ENCODE measurements around the gene KCNMA1.

Gene KCNMA1

DNA sequence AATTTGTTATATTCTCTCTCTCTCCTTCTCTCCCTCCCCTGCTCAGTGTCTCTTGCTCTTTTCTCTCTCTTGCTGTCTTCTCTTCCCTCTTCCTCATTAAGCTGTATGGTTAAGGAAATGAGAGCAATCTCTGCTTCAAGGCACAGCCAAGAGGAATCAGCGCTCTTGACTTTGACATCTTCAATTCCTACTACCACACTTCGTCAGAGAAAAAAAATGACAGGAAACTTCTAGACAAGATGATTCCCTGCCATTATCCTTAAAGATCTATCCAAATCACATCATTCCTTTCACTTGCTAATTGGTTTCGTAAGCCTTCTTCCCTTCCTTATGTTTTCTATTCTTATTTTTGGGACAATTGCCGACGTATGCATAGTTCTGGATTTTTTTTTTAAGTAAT lies 425.0 kb downstream of the KCNMA1 start:
- DNase-seq (ENCODE audit: low read depth in 2 of 2): no peak

DNA sequence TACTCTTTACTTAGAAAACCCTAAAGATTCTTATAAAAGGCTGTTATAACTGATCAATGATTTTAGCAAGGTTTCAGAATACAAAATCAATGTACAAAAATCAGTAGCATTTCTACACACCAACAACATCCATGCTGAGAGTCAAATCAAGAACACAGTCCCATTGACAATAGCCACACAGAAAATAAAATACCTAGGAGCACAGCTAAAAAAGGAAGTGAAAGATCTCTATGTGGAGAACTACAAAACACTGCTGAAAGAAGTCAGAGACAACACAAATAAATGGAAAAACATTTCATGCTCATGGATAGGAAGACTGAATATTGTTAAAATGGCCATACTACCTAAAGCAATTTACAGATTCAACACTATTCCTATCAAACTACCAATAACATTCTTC lies 427.0 kb downstream of the KCNMA1 start:
- no peak for DNase-seq (ENCODE audit: low read depth in 2 of 2)

DNA sequence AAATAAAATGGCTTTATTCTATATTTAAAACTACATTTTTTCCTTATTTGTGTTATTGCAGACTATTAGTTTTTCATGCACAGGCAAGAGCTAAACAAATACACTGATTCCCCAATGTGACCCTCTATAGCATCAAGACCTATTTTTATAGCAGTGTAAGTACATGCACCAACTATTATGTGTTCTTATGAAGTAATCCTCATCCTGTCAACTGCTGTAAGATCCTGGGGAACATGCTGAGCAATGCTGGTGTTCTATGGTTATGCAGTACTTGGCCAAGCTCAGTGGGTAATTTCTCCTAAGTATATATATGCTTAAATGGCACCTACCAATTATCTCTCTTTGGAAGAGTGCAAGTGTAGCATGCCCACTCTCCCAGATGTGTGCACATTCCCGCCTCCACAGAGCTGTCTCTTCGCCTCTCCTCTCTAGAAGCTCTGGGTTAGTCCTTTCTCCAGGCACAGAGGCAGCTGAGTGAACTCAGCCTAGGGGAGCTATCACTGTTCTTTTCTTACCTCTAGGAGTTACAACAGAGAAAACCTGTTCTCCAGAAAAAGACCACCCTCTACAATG lies 428.8 kb downstream of the KCNMA1 start:
- no peak for DNase-seq (ENCODE audit: low read depth in 2 of 2)

DNA sequence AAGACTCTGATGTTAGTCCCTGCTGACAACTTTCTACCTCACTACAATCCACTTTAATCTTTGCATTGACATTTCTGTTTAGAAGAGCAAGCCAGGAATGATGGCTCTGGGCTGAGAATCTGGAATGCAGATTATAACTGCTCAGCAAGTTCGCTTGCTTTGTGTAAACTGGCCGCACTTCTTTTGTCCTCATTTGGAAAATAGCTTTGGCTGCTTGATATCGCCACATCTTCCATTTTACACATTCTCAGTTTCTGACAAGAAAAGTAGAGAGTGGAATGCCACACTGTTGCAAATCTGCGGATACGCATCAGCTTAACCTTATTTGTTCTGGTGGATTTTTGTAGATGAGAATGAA lies 429.8 kb downstream of the KCNMA1 start:
- DNase-seq (ENCODE audit: low read depth in 2 of 2): no peak

DNA sequence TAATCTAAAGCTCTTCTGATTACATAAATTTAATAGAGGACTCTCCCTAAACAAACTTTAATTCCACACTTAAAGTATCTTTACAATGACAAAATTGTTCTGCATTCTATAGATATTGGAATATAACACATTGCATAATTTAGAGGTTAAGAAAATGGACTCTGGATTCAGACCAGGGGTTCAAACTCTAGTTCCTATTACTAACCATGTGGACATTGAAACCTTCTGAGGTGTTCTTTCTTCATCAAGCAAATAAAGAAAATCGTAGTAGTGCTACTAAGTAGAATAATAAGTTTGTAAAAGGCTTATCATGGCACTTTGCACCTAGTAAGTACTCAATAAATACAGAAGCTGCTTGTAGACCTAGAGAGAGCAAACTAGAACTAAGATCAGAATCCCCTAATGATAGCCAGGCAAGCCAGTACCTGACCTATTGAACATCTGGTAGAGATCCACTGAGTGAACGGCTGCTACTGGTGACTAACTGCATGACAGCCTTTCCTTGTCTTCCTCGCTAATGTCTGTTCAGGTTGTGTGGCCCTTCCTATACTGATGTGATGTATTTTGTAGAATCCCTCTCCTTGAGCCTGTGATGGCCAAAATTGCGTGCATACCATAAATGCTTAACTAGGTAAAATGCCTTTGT lies 430.3 kb downstream of the KCNMA1 start:
- DNase-seq (ENCODE audit: low read depth in 2 of 2): no peak

DNA sequence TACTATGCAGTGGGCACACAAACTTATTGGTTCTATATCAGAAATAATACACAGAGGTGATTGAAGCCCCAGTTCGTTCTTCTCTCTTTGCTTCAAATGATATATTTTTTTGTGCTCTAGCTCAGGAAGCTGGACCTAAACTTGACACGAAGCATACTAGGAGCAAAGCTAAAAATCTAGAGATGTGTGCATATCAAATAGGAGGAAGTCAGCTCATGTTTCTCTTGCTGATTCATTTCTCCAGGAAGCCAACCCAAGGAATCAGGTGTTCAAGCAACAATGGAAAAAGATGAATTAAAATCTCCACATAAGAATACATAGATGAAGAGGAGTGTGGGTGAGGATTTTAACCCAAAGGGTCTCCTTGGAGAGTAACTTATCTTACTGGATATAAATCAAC lies 432.5 kb downstream of the KCNMA1 start:
- no peak for DNase-seq (ENCODE audit: low read depth in 2 of 2)

DNA sequence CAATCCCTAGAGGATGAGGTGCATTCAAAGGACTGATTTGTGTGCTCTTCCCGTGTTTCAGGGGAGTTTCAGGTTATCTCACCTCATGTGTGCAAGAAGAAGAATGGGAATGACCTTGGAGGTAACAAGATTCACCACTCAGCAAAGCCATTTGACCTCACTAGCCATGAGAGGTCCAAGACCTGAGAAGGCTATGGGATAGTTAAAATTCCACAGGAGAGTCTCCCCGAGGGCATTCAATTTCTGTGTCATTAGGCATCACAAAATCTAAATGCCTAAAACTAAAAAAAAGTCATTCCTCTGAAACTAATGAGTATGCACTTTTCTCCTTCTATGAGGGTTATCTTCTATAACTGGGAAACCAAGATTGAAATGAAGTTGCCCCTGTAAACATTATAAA lies 433.4 kb downstream of the KCNMA1 start:
- DNase-seq (ENCODE audit: low read depth in 2 of 2): no peak

DNA sequence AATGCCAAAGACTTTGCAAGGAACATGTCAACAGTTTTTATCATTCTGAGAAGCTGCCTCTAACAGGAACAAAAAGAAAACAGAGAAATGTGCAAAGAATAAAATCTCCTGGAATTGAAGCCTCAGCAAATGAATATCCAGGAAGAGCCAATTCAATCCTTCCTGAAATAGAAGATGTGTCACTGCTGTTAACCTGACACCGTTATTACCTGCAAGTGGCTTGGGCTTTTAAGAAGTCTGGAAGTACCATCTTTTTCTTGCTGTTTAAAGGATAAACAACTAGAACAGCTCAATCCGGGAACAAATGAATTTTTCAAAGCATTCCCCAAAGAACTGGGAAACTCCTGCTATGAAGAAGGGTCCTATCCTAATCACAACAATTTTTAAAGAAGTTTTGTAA lies 434.8 kb downstream of the KCNMA1 start:
- DNase-seq (ENCODE audit: low read depth in 2 of 2): no peak

DNA sequence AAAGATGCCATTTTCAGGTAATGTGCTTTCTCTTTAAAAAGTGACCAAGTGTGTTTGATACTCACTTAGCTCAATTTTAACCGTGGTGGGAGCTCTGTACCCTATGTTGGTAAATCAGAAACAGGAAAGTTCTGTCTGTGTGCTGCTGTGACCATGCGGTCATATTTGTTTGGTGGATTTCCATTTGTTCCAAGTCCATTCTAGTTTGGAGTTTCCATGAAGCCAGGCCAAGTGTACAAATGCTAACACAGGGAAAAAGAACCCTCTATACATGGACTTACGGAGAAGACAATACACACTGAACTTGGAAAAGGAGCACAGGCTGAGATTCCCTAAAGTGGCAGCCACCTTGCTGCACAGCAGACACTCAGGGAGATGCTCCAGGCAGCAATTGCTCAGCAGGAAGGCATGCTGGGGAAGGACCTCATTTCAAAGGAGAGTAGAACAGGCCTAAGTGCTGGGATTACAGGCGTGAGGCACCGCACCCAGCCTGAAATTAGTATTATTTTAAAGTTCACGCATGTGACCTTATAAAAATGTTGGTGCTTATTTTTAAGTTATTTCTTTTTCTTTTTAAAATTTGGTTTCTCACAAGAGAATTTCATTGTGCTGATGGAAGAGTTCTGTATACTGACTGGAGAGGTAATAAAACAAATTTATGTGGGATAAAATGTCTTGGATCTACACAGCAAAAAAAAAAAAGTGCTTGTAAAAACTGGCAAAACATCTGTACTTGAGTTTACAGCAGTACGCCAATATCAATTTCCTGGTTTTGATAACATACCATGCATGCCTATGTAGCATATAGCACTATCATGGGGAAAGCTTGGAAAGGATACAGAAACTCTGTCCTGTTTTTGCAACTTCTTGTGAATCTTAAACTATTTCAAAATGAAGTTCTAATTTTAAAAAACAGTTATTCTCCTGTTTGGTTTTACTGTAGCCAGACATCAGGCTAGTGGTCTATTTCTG lies 436.2 kb downstream of the KCNMA1 start:
- DNase-seq (ENCODE audit: low read depth in 2 of 2): no peak

DNA sequence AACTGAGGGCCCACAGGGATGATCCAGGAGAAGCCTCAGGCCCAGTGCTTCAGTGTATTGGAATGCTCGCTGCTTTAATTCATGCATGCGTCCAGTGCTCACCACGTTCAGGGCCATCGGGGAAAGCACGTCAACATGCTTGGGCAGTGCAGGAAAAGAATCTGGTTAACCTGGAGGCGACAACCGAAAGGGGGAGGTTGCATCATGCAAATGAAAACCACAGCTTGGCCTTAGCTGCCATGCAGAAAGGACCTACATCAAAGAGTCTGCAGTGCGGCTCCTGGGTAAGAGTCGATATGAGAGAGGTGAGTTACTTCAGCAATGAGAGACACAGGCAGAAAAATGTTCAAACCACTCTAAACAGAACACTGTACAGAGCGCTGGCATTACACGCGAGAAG lies 440.1 kb downstream of the KCNMA1 start:
- no peak for DNase-seq (ENCODE audit: low read depth in 2 of 2)

DNA sequence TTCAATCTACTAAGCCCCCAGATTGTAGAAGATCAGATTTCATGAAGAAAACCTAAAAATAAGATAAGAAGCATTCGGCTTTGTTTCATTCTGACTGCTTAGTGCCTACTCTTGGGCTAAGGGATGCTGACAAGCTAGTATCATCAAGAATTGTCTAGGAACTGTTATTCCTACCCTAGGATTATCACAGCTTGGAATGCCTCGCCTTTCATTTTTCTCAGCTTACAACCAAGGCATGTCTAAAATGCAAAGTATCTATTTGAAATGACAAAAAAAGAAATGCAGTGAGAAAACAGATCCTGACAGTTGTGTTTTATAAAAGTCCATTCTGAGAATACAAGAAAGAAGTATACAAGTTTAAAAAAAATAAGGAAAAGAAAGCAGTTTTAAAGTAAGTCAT lies 441.0 kb downstream of the KCNMA1 start:
- DNase-seq (ENCODE audit: low read depth in 2 of 2): no peak

DNA sequence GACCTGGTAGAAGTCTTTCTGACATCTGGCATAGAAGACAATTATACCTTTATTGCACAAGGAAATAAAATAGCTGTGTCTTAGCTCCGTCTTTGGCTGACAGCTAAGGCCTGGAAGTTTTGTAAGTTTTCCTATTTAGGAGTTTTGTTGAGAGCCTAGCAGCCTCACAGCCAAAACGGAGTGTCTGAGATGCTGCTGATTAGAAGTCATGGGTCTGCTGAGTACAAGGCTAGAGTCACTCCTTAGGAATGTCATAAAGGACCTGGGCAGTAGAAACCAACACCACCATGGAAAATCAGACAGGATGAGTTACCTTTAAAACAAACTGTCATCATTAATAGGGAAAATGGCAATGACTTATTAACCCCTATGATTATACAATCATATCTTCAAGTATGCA lies 442.5 kb downstream of the KCNMA1 start:
- DNase-seq (ENCODE audit: low read depth in 2 of 2): no peak

DNA sequence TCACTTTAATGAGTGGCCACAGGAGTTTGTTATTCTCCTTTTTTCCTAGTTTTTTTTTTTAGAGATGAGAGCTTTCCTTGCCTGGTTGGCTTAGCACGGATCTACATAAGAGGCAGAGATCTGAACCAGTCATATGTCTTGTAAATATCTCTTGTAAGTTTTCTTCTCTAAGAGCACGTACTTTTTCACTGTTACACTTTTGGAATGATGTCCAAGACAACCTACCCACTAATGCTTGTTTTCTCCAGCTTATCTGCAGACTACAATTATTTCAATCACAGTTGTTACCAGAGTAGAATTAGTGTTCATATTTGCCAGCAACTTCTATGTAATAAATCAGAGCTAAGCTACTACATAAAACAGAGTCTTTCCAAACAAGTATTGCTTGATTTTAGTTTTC lies 444.6 kb downstream of the KCNMA1 start:
- DNase-seq (ENCODE audit: low read depth in 2 of 2): no peak

DNA sequence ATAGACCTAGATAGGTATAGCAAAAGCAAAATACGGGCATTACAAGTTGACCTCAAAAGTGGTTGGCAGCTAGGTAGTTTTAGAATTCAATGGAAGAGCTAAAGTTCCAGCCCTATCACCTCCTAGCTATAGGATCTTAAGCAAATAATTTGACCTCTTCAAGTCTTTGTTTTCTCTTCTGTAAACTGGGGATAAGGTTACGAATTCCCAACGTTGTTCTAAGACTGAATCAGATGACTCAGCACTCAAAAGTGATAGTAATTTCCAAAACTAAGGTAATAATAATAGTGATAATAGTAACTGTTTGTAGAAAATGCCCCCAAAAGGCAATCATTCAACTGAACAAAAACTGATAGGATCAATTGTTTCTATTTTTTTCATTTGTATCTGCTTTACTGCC lies 445.2 kb downstream of the KCNMA1 start:
- DNase-seq (ENCODE audit: low read depth in 2 of 2): no peak

DNA sequence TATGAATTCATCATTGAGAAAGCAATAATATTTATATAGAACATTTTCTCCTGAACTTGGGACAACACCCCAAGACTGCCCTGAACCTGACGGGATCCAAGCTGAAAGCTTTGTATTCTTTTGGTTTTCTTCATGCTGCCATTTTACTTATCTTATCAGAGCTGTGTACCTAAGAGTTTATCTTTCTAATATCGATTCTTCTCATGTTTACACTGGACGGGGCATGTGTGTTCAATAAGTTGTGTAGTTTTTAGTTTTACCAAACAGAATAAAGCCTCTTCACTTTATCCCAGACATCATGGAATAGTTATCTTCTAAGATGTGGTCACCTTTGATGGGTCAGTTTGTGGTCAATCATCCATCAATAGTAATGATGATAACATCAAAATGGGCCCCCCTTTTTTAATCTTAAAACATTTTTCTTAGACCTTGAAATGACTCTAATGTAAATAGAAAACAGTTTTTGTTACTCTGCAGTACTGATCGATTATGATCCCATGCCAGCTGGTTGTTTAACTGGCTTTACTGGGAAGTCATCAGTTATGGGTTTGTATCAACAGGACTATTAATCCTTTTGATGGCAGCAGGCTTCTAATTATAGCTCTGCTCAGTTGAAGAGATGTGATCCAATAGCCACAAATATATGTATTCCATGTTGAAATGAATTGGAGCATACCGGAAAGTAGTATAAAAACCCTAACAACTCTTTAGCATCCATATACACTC lies 446.1 kb downstream of the KCNMA1 start:
- DNase-seq (ENCODE audit: low read depth in 2 of 2): no peak

DNA sequence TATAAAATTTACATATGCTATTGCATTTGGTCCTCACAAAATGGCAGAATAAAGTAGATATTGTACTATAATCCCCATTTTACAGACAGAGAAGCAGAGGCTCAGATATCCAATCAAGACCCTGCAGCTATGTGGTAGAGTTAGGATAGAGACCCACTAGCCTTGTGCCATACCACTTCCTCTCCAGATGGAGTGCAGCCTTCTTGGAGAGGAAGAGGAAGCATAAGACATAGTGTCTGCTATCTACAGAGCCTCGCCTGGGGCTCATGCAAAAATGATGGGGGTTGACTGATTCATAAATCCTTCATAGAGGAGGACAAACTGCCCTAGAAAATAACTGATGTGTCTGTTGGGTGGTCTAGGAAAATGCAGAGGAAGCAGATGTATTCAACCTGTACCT lies 447.3 kb downstream of the KCNMA1 start:
- no peak for DNase-seq (ENCODE audit: low read depth in 2 of 2)

DNA sequence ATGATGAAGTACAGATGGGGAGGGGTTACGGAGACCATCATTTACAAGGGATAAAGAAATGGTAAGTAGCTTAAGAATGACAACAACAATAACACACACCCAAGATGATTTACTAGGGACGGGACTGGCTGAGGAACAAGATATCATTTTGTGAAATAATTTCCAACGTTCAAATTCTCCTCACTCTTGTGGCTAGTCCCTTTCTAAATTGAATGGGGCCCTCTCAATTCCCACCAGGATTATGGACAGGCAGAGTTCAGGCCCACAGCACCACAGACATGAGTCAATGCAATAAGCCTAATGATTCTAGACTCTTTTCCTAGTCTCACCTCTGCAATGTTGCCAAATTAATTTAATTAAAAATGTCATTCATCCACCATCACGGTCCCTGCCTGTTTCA lies 448.1 kb downstream of the KCNMA1 start:
- DNase-seq (ENCODE audit: low read depth in 2 of 2): no peak

DNA sequence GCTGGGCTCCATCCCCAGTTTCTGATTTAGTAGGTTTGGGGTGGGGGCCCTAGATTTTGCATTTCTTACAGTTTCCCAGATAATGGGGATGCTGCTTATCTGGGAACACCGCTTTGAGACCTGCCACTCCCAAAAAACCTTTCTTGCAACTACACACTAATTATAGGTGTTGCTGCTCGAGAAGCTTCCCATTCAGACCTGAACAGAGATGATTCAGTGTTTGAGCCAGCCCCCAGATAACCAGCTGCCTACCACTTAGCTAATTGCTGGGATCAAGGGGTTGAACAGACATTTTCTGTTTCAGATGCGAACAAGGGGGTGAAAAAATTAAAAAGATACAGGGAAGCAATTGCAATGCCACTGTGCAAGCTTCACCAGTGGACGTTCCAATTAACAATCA lies 448.5 kb downstream of the KCNMA1 start:
- DNase-seq (ENCODE audit: low read depth in 2 of 2): no peak

DNA sequence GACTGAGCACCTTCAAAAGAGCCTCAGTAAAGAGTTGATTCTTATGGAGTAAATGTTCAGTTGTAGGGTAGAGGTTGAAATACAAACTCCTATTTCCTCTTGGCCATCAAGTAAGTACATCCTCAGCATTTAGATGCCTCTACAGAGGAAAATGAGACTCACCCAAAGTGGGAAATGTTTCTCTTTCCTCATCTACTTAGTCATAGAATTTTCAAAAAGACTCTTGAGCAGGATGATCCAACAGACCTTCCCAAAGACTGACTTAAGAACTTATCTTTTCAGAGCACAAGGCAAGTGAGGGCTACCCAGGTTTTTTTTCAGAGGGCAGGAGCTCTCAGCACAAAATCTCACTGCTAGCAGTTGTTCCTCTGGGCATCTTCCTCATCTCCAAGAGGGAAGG lies 449.1 kb downstream of the KCNMA1 start:
- no peak for DNase-seq (ENCODE audit: low read depth in 2 of 2)

DNA sequence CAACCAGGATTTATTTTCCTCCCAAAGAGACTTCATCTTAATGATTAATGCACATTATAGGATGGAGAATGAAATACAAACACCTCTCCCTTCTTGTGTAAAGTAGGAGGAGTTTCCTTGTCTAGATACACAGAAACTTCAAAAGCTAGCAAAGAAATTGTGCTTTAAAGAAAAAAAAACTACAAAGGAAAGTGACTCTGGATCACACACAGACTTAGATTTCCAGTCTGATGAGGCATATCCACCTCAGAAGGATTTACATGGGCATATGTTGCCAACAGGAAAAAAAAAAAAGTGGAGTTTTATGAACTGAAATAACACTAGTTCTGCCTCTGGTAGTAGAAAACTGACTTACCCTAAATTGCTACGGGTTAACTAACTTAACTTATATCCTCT lies 449.6 kb downstream of the KCNMA1 start:
- no peak for DNase-seq (ENCODE audit: low read depth in 2 of 2)

DNA sequence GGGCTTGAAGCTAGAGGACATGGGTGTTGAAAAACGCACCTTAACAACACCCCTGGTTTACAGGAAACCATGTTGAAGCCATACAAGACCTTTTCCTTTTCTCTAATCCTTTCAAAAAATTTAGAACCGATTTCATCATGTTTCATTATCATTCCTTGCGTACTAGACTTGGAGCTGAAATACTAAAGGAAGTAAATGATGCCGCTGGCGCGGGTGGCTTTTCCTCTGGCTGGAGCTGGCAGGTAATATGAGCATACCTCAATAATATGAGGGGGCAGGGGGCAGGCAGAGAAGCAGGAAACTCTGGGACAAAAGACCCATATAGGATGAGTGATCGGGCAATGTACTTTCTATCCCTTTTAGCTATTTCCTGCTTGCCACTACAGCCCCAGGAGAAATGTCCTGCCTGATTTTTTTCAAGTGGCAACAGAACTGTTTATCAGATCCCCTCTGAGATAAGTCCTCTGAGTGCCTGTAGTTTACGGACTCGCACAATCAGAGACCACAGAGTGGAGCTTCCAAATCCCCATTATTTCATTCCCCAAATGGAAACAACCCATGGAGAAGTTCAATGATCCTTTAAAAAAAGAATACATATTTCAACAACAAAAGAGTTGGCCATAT lies 450.1 kb downstream of the KCNMA1 start:
- no peak for DNase-seq (ENCODE audit: low read depth in 2 of 2)

DNA sequence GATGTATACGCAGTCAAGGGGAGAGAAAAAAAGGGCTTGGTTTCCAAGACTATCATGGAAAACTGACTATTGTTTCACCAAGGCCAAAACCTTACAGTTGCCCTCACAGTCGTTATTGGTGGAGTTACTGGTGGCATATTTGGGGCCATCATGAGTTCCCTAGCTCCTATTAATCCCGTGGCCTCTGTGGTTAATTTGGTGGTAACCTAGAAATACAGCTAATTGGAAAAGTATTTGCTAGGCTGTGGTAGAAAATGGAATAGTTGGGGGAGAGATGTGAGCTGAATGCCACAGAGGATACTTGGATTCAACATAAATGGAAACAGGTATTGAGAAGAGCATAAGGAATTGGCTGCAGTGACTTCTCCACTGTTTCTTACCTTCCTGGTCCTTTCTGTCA lies 450.7 kb downstream of the KCNMA1 start:
- DNase-seq (ENCODE audit: low read depth in 2 of 2): no peak

Measured in stimulated activated CD8-positive, alpha-beta memory T cell treated with anti-CD3 and anti-CD28 coated beads, Interleukin-2, amount 100 ng/mL, for 48 hours (primary cell).